Activated naive CD4-positive, alpha-beta T cell treated with anti-CD3 and anti-CD28 coated beads for 36 hours (primary cell): Measurements from ENCODE around the gene ABCA7. TPM values are rescaled to one million over a fixed set of nuclear protein-coding genes. Genes with fewer than 3 reads are reported as not detected.

Experiments used
- CTCF ChIA-PET: fragments of 350-600 bp; sonication (Branson Sonifier 250); formaldehyde crosslinking; loops from one replicate; lab custom pipeline; 2021; ENCODE audit warnings: antibody characterized with exemption; lab: Charles Lee
- DNase-seq: peaks from one replicate; pipeline ENCODE4 v3.0.0-alpha.2; 2020
- H3K27ac Mint-ChIP-seq: one replicate; pipeline ENCODE4 v1.8.0; 2021; ENCODE audit warnings: mild to moderate bottlenecking, mixed read lengths
- H3K27me3 Mint-ChIP-seq: one replicate; pipeline ENCODE4 v1.8.0; 2021; ENCODE audit warnings: low read depth, mixed read lengths
- H3K36me3 Mint-ChIP-seq: one replicate; pipeline ENCODE4 v1.8.0; 2021; ENCODE audit warnings: low read depth, mixed read lengths
- H3K4me1 Mint-ChIP-seq: one replicate; pipeline ENCODE4 v1.8.0; 2021; ENCODE audit warnings: low read depth, mixed read lengths
- H3K4me3 Mint-ChIP-seq: one replicate; pipeline ENCODE4 v1.8.0; 2021; ENCODE audit warnings: mild to moderate bottlenecking, moderate library complexity, mixed read lengths
- H3K9me3 Mint-ChIP-seq: one replicate; pipeline ENCODE4 v1.8.0; 2021; ENCODE audit warnings: mixed read lengths
- intact Hi-C: fragments of 100-400 bp; cut with micrococcal nuclease; formaldehyde crosslinking; loops from one replicate; pipeline ENCODE4 v1.15.1; 2023
- total RNA-seq, 2 experiments: library from RNA; stranded (reverse); gene quantifications; one replicate each; pipeline ENCODE4 v1.2.3, GENCODE V29; 2021

ABCA7 gene
- total RNA-seq, 2 experiments from 2014 or later: 24.4 to 30.1 TPM

DNA sequence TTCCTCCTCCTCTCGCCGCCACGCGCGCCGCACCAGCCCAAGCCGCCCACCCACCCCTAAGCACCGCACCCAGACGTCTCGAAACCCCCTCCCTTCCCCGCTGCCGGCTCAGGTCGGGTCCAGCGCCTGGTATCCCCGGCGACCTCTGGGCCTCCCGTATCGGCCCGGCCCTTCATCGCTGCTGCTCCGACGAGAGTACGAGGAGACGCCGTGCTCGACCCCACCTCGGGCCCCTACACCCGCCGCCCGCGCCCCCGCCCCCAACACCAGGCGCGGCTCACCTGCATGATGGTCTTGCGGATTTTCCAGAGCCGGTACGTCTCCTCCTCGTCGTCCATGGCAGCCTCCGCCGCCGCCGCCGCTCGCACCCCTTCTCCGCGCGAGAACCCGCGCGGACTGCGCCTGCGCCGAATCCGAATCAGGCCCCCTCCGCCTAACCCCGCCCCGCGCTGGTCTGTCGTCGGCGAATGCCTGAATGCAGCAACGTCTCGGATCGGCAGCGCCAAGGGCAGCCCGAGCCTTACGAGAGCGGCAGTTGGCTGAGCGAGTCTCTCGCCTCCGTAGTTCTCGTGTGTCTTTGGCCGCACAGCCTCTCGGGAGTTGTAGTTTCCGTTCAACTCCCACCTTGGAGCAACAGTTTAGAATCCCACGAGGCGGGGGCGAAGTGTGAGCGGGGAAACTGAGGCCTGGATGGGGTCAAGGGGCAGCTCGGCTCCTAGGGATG lies 55.2 kb downstream of the ABCA7 start, which contains the start of gene POLR2E:
TSS of gene POLR2E (minus strand) at position 398 of the 724 bp plus-strand sequence. CDS start at position 338, 60 bp downstream.
- H3K9me3 Mint-ChIP-seq: peaks cover 4% of the 10 kb centered on the region
- peaks cover 65% of the 10 kb centered on the region for H3K4me1 Mint-ChIP-seq
- H3K36me3 Mint-ChIP-seq: peaks cover 20% of the 10 kb centered on the region
- H3K27me3 Mint-ChIP-seq: no peaks in the 10 kb centered on the region
- intact Hi-C loops: loop anchor here (1.0 to 5.0 kb wide), 9 partner anchors 8 to 298 kb away; partner anchors contain the start of genes ABCA7, ARID3A, GPX4 and PTBP1
- H3K4me3 Mint-ChIP-seq: peak within 1 kb of the TSS; percentile 92
- DNase-seq: peak; percentile 99
- CTCF ChIA-PET: interaction anchor here (0.6 kb wide), 1 partner anchor 13 kb away, joined by 5 read pairs; no protein-coding TSS in a partner anchor
- peak within 1 kb of the TSS; percentile 92 for H3K27ac Mint-ChIP-seq

DNA sequence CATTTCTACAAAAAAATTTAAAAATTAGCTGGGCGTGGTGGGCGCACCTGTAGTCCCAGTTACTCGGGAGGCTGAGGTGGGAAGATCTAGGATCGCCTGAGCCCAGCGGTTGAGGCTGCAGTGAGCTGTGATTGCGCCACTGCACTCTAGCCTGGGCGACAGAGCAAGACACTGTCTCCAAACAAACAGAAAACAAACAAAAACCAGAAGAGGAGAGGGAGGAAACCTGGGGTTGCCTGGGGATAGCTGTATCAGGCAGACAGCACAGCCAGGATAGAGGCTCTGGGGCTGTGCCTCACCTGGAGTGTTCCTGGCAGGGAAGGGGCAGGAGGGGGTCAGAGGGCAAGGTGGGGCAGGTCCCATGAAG lies 57.9 kb downstream of the ABCA7 start:
- DNase-seq: no peak

DNA sequence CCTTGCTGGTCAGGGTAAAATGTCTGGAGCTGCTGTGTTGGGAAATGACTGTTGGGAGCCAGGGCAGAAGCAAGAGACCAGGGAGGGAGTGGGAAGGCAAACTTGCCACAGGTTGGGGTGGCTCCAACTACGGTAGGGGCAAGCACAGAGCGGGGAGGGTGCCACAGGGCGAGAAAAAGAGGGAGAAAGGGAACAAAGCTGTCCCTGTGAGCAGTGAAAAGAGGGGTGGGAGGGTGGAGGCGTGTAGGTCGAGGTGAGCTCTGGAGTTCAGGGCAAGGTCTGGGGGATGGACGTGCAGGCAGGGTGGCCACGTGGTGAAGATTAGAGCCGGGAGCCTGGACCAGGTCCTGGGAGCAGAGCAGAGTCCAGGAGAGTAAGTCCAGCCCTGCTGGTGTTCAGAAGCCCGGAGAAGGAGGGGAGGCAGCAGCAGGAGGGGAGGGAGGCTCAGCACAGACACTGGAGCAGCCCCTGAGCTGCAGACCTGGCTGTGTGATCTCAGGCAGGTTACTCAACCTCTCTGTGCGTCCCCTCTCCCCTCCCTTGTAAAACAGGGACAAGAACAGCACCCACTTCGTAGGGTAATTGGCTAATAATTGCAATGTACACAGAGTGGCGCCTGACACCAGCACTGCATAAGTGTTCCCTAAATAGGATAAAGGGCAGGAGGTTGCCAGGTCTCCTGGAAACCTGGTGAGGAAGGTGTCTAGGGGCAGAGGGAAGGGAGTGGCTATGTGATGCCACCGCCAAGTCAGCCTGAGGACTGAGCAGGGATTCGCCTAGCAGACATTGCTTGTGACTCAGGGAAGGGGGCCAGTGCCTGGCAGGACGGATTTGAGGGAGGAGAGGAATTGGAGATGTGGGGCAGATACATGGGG lies 58.5 kb downstream of the ABCA7 start:
- intact Hi-C loops: loop anchor here (1.0 to 5.0 kb wide), 4 partner anchors 21 to 301 kb away; partner anchors contain the start of genes ARID3A and PTBP1

More for the DNA sequence above, 57.9 kb downstream of the ABCA7 start:
- Mint-ChIP-seq H3K4me3 (no peak overlapping the region), H3K9me3 (peaks cover 4% of the 10 kb centered on the region), H3K27ac (peak overlapping the region; percentile 71), H3K36me3 (peaks cover 12% of the 10 kb centered on the region), H3K4me1 (peaks cover 84% of the 10 kb centered on the region), H3K27me3 (no peaks in the 10 kb centered on the region)
- intact Hi-C loops: loop anchor here (5.0 kb wide), 3 partner anchors 95 to 300 kb away; partner anchors contain the start of genes ARID3A and PTBP1
- CTCF ChIA-PET: interaction anchor here (1.3 kb wide), 1 partner anchor 31 kb away, joined by 3 read pairs; the partner anchor contains the start of gene ARHGAP45

DNA sequence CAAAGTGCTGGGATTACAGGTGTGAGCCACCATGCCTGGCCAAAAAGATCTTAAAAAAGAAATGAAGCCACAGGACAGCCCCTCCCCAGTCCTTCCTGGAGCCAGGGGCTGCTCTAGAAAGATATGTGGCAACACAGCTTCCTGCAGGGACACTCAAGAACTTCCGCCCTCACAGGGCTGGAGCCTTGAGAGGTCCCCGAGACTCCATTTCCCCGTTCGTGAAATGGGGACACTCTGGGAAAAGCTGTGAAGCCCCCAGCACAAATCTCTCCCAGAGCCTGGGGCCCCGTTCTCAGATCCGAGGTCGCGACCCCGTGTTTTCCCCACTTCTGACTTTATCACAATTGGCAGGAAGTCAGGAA lies 61.4 kb downstream of the ABCA7 start:
- Mint-ChIP-seq H3K4me1 (peaks cover 73% of the 10 kb centered on the region), H3K27me3 (no peaks in the 10 kb centered on the region), H3K4me3 (peak overlapping the region; percentile 38), H3K27ac (peak overlapping the region; percentile 79), H3K36me3 (peaks cover 6% of the 10 kb centered on the region), H3K9me3 (peaks cover 4% of the 10 kb centered on the region)
- peak; percentile 44 for DNase-seq
- CTCF ChIA-PET: interaction anchor here (1.0 to 1.3 kb wide), 4 partner anchors 27 to 116 kb away, joined by 3 read pairs; no protein-coding TSS in a partner anchor
- intact Hi-C loops: loop anchor here (5.0 kb wide), 1 partner anchor 194 kb away; no protein-coding TSS in a partner anchor

More for the DNA sequence above, 58.5 kb downstream of the ABCA7 start:
- no peaks in the 10 kb centered on the region for H3K27me3 Mint-ChIP-seq
- peaks cover 4% of the 10 kb centered on the region for H3K9me3 Mint-ChIP-seq
- H3K27ac Mint-ChIP-seq: peak overlapping the region; percentile 81
- peaks cover 88% of the 10 kb centered on the region for H3K4me1 Mint-ChIP-seq
- no peak overlapping the region for H3K4me3 Mint-ChIP-seq
- H3K36me3 Mint-ChIP-seq: peaks cover 8% of the 10 kb centered on the region
- CTCF ChIA-PET: no interaction called here
- DNase-seq: no peak

DNA sequence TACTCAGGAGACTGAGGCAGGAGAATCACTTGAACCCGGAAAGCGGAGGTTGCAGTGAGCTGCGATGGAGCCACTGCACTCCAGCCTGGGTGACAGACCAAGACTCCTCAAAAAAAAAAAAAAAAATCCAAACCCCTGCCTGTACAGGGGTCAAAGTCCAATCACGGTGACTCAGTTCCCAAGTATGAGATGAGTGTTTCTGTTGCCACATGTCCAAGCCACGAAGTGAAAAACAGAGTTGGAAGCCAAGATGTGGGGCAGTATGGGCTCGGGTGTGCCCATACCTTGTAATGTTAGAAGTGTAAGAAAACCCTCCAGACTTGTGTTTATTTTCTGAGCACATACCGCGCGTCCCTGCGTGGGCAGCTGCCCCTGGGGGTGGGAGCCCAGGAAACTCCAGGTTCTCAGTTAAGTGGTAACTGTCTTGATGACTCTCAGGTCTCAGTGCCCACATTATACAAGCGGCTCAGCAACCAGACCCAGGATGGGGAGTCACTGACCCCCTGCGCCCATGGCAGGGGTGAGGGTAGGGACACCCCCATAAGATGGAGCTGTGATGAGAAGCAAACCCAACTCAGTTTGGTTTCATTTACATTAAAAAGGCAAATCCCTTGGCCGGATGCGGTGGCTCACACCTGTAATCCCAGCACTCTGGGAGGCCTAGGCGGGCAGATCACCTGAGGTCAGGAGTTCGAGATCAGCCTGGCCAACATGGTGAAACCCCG lies 62.7 kb downstream of the ABCA7 start:
- peaks cover 9% of the 10 kb centered on the region for H3K36me3 Mint-ChIP-seq
- CTCF ChIA-PET: interaction anchor here (0.5 to 1.1 kb wide), 6 partner anchors 11 to 444 kb away, joined by 3 to 4 read pairs (median 4); no protein-coding TSS in a partner anchor
- H3K27me3 Mint-ChIP-seq: no peaks in the 10 kb centered on the region
- H3K9me3 Mint-ChIP-seq: peaks cover 4% of the 10 kb centered on the region
- peak overlapping the region; percentile 79 for H3K27ac Mint-ChIP-seq
- DNase-seq: peak; percentile 64
- intact Hi-C loops: loop anchor here (1.0 to 5.0 kb wide), 7 partner anchors 7 to 422 kb away; partner anchors contain the start of genes MIDN, POLR2E, RNU6-2 and TMEM259
- peaks cover 65% of the 10 kb centered on the region for H3K4me1 Mint-ChIP-seq
- peak overlapping the region; percentile 72 for H3K4me3 Mint-ChIP-seq

DNA sequence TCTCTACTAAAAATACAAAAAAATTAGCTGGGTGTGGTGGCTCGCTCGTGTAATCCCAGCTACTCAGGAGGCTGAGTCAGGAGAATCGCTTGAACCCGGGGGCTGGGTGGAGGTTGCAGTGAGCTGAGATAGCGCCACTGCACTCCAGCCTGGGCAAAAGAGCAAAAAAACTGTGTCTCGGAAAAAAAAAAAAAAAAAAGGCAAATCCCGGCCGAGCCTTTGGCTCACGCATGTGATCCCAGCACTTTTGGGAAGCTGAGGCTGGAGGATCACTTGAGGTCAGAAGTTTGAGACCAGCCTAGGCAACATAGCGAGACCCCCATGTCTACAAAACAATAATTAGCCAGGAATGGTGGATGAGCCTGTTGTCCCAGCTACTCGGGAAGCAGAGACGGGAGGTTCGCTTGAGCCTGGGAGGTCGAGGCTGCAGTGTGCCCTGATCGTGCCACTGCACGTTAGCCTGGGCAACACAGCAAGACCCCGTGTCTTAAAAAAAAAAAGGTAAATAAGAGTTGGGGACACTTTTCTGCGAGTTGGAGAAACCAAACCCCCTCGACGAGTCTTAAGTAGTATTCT lies 63.3 kb downstream of the ABCA7 start:
- Mint-ChIP-seq H3K36me3 (peaks cover 9% of the 10 kb centered on the region), H3K4me3 (peak overlapping the region; percentile 72), H3K27me3 (no peaks in the 10 kb centered on the region), H3K4me1 (peaks cover 60% of the 10 kb centered on the region), H3K27ac (peak overlapping the region; percentile 79), H3K9me3 (peaks cover 4% of the 10 kb centered on the region)
- CTCF ChIA-PET: interaction anchor here (0.8 to 0.9 kb wide), 2 partner anchors 10 to 89 kb away, joined by 4 read pairs; no protein-coding TSS in a partner anchor
- DNase-seq: no peak
- intact Hi-C loops: loop anchor here (1.0 to 5.0 kb wide), 6 partner anchors 8 to 423 kb away; partner anchors contain the start of genes MIDN, POLR2E, RNU6-2 and TMEM259

DNA sequence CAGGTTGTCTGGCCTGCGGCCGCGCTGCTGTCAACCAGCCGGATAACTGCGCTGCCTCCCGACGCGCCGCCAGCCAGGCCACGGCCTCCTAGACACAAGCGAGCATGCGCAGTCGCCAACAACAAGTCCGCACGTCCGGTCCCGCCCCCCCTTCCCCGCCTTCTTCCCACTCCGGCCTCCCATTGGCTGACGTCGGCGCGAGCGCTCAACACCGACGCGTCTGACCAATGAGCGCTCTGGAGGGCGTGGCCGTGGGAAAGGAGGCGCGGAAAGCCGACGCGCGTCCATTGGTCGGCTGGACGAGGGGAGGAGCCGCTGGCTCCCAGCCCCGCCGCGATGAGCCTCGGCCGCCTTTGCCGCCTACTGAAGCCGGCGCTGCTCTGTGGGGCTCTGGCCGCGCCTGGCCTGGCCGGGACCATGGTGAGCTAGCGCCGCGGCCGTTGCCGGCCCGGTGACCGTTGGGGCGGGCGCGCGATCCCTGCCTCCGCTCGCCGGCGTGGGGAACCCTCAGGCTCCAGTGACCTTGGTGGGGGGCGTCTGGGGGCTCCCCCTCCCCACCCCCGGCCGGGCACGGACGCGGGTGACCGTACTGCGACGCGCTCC lies 63.9 kb downstream of the ABCA7 start, which contains the start of gene GPX4:
TSS of gene GPX4 (plus strand) at position 287 of the 603 bp plus-strand sequence. CDS start at position 337, 50 bp downstream.
- peak within 1 kb of the TSS; percentile 72 for H3K4me3 Mint-ChIP-seq
- peaks cover 9% of the 10 kb centered on the region for H3K36me3 Mint-ChIP-seq
- CTCF ChIA-PET: no interaction called here
- H3K9me3 Mint-ChIP-seq: peaks cover 4% of the 10 kb centered on the region
- H3K27me3 Mint-ChIP-seq: no peaks in the 10 kb centered on the region
- intact Hi-C loops: loop anchor here (1.0 to 5.0 kb wide), 6 partner anchors 9 to 424 kb away; partner anchors contain the start of genes MIDN, POLR2E, RNU6-2 and TMEM259
- peak; percentile 99 for DNase-seq
- peaks cover 54% of the 10 kb centered on the region for H3K4me1 Mint-ChIP-seq
- peak within 1 kb of the TSS; percentile 79 for H3K27ac Mint-ChIP-seq

DNA sequence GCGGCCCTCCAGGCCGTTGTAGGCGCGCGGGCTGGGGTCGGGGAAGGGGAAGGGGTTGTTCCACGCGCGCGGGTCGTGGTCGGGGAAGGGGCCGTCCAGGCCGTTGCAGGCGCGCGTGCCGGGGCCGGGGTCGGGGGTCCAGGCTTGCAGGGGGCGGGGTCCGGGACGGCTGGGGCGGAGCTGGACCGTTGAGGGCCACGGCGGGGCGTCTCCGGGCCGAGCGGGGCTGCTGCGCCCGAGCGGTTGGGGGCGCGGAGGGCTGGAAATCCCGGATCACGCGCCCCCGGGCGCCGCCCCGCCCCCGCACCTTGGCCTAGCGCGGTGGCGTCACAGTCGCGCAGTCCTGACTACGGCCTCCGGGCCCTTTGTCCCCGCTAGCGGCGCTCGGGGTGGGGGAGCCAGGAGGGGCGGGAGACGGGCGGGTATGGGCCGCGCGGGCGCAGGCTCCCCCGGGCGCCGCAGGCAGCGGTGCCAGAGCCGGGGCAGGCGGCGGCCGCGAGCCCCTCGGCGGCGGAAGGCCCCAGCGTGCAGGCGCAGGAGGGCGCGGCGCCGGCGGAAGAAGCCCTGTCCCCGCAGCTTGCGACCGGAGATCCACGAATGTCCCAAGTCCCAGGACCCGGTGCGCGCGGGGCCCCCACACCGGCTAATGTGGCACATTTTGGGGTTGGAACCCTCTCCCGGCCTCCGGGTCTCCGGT lies 64.6 kb downstream of the ABCA7 start:
- peak overlapping the region; percentile 59 for H3K27ac Mint-ChIP-seq
- intact Hi-C loops: loop anchor here (5.0 kb wide), 1 partner anchor 197 kb away; no protein-coding TSS in a partner anchor
- CTCF ChIA-PET: interaction anchor here (0.6 kb wide), 1 partner anchor 27 kb away, joined by 4 read pairs; no protein-coding TSS in a partner anchor
- peaks cover 9% of the 10 kb centered on the region for H3K36me3 Mint-ChIP-seq
- peaks cover 4% of the 10 kb centered on the region for H3K9me3 Mint-ChIP-seq
- peaks cover 48% of the 10 kb centered on the region for H3K4me1 Mint-ChIP-seq
- H3K4me3 Mint-ChIP-seq: peak overlapping the region; percentile 72
- H3K27me3 Mint-ChIP-seq: no peaks in the 10 kb centered on the region
- peak; percentile 68 for DNase-seq

DNA sequence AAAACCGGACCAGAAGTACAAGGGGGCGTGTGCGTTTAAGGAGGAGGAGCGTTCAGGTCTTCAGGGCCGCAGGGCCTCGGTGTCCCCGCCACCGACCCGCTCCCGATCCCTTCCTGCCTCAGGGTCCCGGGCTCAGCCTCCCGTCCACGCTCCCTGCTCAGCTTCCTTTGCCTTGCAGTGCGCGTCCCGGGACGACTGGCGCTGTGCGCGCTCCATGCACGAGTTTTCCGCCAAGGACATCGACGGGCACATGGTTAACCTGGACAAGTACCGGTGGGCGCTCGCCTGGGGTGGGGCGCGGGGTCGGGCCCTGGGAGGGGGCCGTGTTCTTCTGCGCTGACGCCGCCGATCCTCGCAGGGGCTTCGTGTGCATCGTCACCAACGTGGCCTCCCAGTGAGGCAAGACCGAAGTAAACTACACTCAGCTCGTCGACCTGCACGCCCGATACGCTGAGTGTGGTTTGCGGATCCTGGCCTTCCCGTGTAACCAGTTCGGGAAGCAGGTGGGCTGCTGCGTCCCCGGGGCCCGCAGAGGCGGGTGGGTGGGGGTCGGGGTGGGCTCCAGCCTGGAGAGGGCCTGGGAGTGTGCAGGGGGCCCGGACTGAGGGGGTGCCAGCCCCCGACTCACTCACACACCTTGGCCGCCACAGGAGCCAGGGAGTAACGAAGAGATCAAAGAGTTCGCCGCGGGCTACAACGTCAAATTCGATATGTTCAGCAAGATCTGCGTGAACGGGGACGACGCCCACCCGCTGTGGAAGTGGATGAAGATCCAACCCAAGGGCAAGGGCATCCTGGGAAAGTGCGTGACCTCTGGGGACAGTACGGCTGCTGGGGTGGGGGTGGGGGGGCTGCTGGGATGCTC lies 65.3 kb downstream of the ABCA7 start:
- H3K4me3 Mint-ChIP-seq: peak overlapping the region; percentile 70
- intact Hi-C loops: no loop called here
- peak overlapping the region; percentile 59 for H3K27ac Mint-ChIP-seq
- H3K9me3 Mint-ChIP-seq: no peaks in the 10 kb centered on the region
- H3K4me1 Mint-ChIP-seq: peaks cover 40% of the 10 kb centered on the region
- no peak for DNase-seq
- H3K36me3 Mint-ChIP-seq: peaks cover 4% of the 10 kb centered on the region
- H3K27me3 Mint-ChIP-seq: no peaks in the 10 kb centered on the region
- CTCF ChIA-PET: interaction anchor here (0.6 to 0.9 kb wide), 2 partner anchors 28 to 89 kb away, joined by 3 to 4 read pairs; no protein-coding TSS in a partner anchor
